ENCODE measurements around the gene ANO7. TPM values are rescaled to one million over a fixed set of nuclear protein-coding genes. Genes with fewer than 3 reads are reported as not detected.

Gene ANO7
- polyA plus RNA-seq, 1 of the 3 experiments (the other 2 are of a cell fraction): 0.81 TPM

DNA sequence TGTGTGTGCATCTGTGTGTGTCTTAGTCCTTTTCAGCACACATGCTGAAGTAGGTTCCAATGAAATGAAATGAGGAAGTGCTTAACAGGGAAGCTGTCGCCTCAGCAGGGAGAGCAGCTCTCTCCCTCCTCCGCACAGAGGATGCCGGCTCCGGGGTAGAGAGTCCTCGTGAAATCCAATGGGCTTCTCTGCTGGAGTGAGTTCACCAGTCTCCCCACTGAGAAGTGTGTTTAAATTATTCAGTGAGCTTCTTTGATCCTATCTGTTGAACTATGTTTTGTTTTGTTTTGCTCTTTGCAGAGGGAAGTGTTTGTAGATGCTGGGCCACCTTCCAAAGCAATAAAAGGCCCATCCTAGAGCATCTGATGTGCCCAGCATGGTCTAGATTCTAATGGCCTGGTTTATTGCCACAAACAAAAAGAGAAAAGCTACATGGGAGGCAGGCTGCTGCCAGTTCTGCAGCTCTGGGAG, 31.5 kb upstream of the ANO7 start:
- Histone ChIP-seq H2AFZ (ENCODE audit: low read depth) (no peak overlapping the region), H3K36me3 (replicated peaks in 1 of 2; ENCODE audit: control insufficient read depth in 1 of 2, insufficient read depth in 2 of 2, low read length in 1 of 2) (peaks cover 0 to 31% of the 10 kb centered on the region in 2 experiments), H4K20me1 (ENCODE audit: insufficient read depth) (no peaks in the 10 kb centered on the region), H3F3A (replicated peaks; ENCODE audit: insufficient read depth) (no peaks in the 10 kb centered on the region), H3K9me2 (no peaks in the 10 kb centered on the region), H3K4me3 (ENCODE audit: low read depth in 2 of 2, low read length in 1 of 2) (no peak overlapping the region), H3K4me1 (ENCODE audit: control insufficient read depth in 1 of 2, insufficient read depth in 2 of 2, low read depth in 1 of 2, low read length in 1 of 2) (no peaks in the 10 kb centered on the region), H3K9me3 (no peaks in the 10 kb centered on the region), H3K27ac (ENCODE audit: low read depth in 2 of 2, low read length in 1 of 2) (no peak overlapping the region), H3K27me3 (ENCODE audit: insufficient read depth) (no peaks in the 10 kb centered on the region), H3K79me2 (ENCODE audit: insufficient read depth) (peaks cover 4% of the 10 kb centered on the region; the same call in 1 of the 2 replicates), H3K9ac (no peak overlapping the region), H3K4me2 (no peak overlapping the region)
- 94% methylated on average over 5 of the region's 5 CpGs for WGBS (ENCODE audit: low lambda C conversion rate)
- no peak for TF ChIP-seq SMC3 (IDR thresholded peaks at IDR 0.05; ENCODE audit: low read depth, low read length)
- no peak for TF ChIP-seq JUND (IDR thresholded peaks at IDR 0.05)
- TF ChIP-seq, protein P1, sequence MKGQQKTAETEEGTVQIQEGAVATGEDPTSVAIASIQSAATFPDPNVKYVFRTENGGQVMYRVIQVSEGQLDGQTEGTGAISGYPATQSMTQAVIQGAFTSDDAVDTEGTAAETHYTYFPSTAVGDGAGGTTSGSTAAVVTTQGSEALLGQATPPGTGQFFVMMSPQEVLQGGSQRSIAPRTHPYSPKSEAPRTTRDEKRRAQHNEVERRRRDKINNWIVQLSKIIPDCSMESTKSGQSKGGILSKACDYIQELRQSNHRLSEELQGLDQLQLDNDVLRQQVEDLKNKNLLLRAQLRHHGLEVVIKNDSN (IDR thresholded peaks at IDR 0.05; ENCODE audit: borderline replicate concordance, low read depth): no peak
- no peak for TF ChIP-seq EZH2phosphoT487 (IDR thresholded peaks at IDR 0.05; ENCODE audit: borderline replicate concordance, low read depth)
- TF ChIP-seq, protein P2, sequence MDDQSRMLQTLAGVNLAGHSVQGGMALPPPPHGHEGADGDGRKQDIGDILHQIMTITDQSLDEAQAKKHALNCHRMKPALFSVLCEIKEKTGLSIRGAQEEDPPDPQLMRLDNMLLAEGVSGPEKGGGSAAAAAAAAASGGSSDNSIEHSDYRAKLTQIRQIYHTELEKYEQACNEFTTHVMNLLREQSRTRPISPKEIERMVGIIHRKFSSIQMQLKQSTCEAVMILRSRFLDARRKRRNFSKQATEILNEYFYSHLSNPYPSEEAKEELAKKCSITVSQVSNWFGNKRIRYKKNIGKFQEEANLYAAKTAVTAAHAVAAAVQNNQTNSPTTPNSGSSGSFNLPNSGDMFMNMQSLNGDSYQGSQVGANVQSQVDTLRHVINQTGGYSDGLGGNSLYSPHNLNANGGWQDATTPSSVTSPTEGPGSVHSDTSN (IDR thresholded peaks at IDR 0.05): no peak
- TF ChIP-seq GABPA (IDR thresholded peaks at IDR 0.05; ENCODE audit: low read depth): no peak
- no peak for TF ChIP-seq MEF2A (IDR thresholded peaks at IDR 0.05; ENCODE audit: borderline replicate concordance, low read depth)
- TF ChIP-seq ELF1 (IDR thresholded peaks at IDR 0.05): no peak
- TF ChIP-seq TCF12 (IDR thresholded peaks at IDR 0.05): no peak
- TF ChIP-seq, protein P3, sequence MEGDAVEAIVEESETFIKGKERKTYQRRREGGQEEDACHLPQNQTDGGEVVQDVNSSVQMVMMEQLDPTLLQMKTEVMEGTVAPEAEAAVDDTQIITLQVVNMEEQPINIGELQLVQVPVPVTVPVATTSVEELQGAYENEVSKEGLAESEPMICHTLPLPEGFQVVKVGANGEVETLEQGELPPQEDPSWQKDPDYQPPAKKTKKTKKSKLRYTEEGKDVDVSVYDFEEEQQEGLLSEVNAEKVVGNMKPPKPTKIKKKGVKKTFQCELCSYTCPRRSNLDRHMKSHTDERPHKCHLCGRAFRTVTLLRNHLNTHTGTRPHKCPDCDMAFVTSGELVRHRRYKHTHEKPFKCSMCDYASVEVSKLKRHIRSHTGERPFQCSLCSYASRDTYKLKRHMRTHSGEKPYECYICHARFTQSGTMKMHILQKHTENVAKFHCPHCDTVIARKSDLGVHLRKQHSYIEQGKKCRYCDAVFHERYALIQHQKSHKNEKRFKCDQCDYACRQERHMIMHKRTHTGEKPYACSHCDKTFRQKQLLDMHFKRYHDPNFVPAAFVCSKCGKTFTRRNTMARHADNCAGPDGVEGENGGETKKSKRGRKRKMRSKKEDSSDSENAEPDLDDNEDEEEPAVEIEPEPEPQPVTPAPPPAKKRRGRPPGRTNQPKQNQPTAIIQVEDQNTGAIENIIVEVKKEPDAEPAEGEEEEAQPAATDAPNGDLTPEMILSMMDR (IDR thresholded peaks at IDR 0.05): no peak
- no peak for TF ChIP-seq YY1 (IDR thresholded peaks at IDR 0.05; ENCODE audit: low read depth)
- ChIA-PET POLR2A (no interaction called here), CTCF (interaction anchor here (0.9 to 1.2 kb wide), 2 partner anchors 12 to 306 kb away, joined by 3 read pairs; no protein-coding TSS in a partner anchor)
- no peak for DNase-seq

DNA sequence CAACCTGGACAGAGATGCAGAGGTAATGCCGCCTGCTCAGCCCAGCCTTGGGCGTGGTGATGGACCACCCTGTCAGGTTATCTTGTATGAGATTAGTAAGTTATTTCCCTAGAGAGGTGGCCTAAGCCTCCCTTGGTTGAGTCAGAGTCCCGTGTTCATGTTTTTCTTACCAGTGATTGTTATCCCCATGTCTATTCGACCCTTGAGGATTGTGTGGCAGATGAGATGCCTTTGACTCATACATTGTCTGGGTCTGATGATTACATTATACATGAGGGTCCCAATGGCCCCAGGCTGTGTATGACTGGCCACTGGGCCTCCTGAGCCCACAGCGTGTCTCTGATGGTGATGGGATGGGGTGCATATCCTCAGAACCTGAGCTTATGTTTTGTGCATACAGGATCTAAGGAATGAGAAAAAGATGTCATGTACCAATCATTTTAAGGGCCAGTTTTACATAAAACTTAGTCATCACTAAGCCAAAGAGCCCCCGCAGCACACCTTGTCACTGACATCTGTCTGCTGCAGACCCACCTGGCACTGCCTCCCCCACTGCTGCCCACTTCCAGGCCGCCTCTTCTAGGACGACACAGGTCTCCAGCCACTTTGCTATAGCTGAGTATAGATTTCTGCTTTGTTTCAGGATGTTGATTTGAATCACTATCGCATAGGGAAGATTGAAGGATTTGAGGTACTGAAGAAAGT, 30.5 kb upstream of the ANO7 start:
- Histone ChIP-seq H3K9ac (no peak overlapping the region), H3K9me3 (no peaks in the 10 kb centered on the region), H3K4me3 (ENCODE audit: low read depth in 2 of 2, low read length in 1 of 2) (no peak overlapping the region), H3K9me2 (no peaks in the 10 kb centered on the region), H2AFZ (ENCODE audit: low read depth) (no peak overlapping the region), H3F3A (replicated peaks; ENCODE audit: insufficient read depth) (no peaks in the 10 kb centered on the region), H3K27me3 (ENCODE audit: insufficient read depth) (no peaks in the 10 kb centered on the region), H3K4me2 (no peak overlapping the region), H3K4me1 (ENCODE audit: control insufficient read depth in 1 of 2, insufficient read depth in 2 of 2, low read depth in 1 of 2, low read length in 1 of 2) (no peaks in the 10 kb centered on the region), H3K36me3 (replicated peaks in 1 of 2; ENCODE audit: control insufficient read depth in 1 of 2, insufficient read depth in 2 of 2, low read length in 1 of 2) (peaks cover 0 to 33% of the 10 kb centered on the region in 2 experiments), H4K20me1 (ENCODE audit: insufficient read depth) (no peaks in the 10 kb centered on the region), H3K79me2 (ENCODE audit: insufficient read depth) (no peaks in the 10 kb centered on the region), H3K27ac (ENCODE audit: low read depth in 2 of 2, low read length in 1 of 2) (no peak overlapping the region)
- DNase-seq: no peak
- ChIA-PET CTCF (interaction anchor here (0.6 to 1.2 kb wide), 4 partner anchors 13 to 307 kb away, joined by 3 read pairs; no protein-coding TSS in a partner anchor), POLR2A (no interaction called here)
- 89% methylated on average over 9 of the region's 9 CpGs for WGBS (ENCODE audit: low lambda C conversion rate)
- no peak for TF ChIP-seq CHD2 (IDR thresholded peaks at IDR 0.05; ENCODE audit: low read length, partially characterized antibody)
- TF ChIP-seq GATA2 (CRISPR knock-in tag; IDR thresholded peaks at IDR 0.05): no peak
- TF ChIP-seq, protein P1 (IDR thresholded peaks at IDR 0.05; ENCODE audit: borderline replicate concordance, low read depth): no peak
- no peak for TF ChIP-seq POLR2AphosphoS5 (IDR thresholded peaks at IDR 0.05; ENCODE audit: low read depth, low read length)
- TF ChIP-seq, protein P4, sequence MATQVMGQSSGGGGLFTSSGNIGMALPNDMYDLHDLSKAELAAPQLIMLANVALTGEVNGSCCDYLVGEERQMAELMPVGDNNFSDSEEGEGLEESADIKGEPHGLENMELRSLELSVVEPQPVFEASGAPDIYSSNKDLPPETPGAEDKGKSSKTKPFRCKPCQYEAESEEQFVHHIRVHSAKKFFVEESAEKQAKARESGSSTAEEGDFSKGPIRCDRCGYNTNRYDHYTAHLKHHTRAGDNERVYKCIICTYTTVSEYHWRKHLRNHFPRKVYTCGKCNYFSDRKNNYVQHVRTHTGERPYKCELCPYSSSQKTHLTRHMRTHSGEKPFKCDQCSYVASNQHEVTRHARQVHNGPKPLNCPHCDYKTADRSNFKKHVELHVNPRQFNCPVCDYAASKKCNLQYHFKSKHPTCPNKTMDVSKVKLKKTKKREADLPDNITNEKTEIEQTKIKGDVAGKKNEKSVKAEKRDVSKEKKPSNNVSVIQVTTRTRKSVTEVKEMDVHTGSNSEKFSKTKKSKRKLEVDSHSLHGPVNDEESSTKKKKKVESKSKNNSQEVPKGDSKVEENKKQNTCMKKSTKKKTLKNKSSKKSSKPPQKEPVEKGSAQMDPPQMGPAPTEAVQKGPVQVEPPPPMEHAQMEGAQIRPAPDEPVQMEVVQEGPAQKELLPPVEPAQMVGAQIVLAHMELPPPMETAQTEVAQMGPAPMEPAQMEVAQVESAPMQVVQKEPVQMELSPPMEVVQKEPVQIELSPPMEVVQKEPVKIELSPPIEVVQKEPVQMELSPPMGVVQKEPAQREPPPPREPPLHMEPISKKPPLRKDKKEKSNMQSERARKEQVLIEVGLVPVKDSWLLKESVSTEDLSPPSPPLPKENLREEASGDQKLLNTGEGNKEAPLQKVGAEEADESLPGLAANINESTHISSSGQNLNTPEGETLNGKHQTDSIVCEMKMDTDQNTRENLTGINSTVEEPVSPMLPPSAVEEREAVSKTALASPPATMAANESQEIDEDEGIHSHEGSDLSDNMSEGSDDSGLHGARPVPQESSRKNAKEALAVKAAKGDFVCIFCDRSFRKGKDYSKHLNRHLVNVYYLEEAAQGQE (IDR thresholded peaks at IDR 0.05; ENCODE audit: low read depth, low read length): no peak
- no peak for TF ChIP-seq TCF12 (IDR thresholded peaks at IDR 0.05)
- TF ChIP-seq SMC3 (IDR thresholded peaks at IDR 0.05; ENCODE audit: low read depth, low read length): no peak
- TF ChIP-seq RFX5 (IDR thresholded peaks at IDR 0.05; ENCODE audit: low read length): no peak
- no peak for TF ChIP-seq FOXM1 (IDR thresholded peaks at IDR 0.05; ENCODE audit: low read depth)
- TF ChIP-seq, protein P5, sequence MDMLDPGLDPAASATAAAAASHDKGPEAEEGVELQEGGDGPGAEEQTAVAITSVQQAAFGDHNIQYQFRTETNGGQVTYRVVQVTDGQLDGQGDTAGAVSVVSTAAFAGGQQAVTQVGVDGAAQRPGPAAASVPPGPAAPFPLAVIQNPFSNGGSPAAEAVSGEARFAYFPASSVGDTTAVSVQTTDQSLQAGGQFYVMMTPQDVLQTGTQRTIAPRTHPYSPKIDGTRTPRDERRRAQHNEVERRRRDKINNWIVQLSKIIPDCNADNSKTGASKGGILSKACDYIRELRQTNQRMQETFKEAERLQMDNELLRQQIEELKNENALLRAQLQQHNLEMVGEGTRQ (IDR thresholded peaks at IDR 0.05; ENCODE audit: borderline replicate concordance, low read depth, low read length): no peak

Data from SK-N-SH (cell line).